ENCODE data around the gene TMEM244. TPM values are rescaled to one million over a fixed set of nuclear protein-coding genes. Genes with fewer than 3 reads are reported as not detected.

TMEM244 gene
- total RNA-seq, 1 donor = 0.45 TPM

- no peak for DNase-seq (ENCODE audit: low read depth)
- no peak overlapping the region for H3K4me3 ChIP-seq (ENCODE audit: low read depth, low read length)
- no peak for TF ChIP-seq CTCF (IDR thresholded peaks at IDR 0.05; ENCODE audit: insufficient read depth, low read length)
These were observed 3.3 kb downstream of the TMEM244 start for GRCh38 chr6:129857838-129858237.

GRCh38 chr6:129853996-129854711 lies 7.0 kb downstream of the TMEM244 start:
- peak; percentile 33 for DNase-seq (ENCODE audit: low read depth)
- no peak for TF ChIP-seq CTCF (IDR thresholded peaks at IDR 0.05; ENCODE audit: insufficient read depth, low read length)
- no peak overlapping the region for H3K4me3 ChIP-seq (ENCODE audit: low read depth, low read length)

GRCh38 chr6:129852257-129852858 lies 8.8 kb downstream of the TMEM244 start:
- no peak overlapping the region for H3K4me3 ChIP-seq (ENCODE audit: low read depth, low read length)
- TF ChIP-seq CTCF (IDR thresholded peaks at IDR 0.05; ENCODE audit: insufficient read depth, low read length) = no peak
- no peak for DNase-seq (ENCODE audit: low read depth)

GRCh38 chr6:129849456-129849855 lies 11.7 kb downstream of the TMEM244 start:
- TF ChIP-seq CTCF (IDR thresholded peaks at IDR 0.05; ENCODE audit: insufficient read depth, low read length) = no peak
- H3K4me3 ChIP-seq (ENCODE audit: low read depth, low read length) = no peak overlapping the region
- DNase-seq (ENCODE audit: low read depth) = peak; percentile 70

- H3K4me3 ChIP-seq (ENCODE audit: low read depth, low read length) = no peak overlapping the region
- no peak for DNase-seq (ENCODE audit: low read depth)
- no peak for TF ChIP-seq CTCF (IDR thresholded peaks at IDR 0.05; ENCODE audit: insufficient read depth, low read length)
These were observed 14.4 kb downstream of the TMEM244 start for GRCh38 chr6:129846761-129847160.

- DNase-seq (ENCODE audit: low read depth) = no peak
- TF ChIP-seq CTCF (IDR thresholded peaks at IDR 0.05; ENCODE audit: insufficient read depth, low read length) = no peak
- H3K4me3 ChIP-seq (ENCODE audit: low read depth, low read length) = no peak overlapping the region
These were observed 15.4 kb downstream of the TMEM244 start for GRCh38 chr6:129845696-129846095.
